Upper lobe of left lung (tissue), 6 donors: ENCODE measurements around the gene SPRED3. TPM values are rescaled to one million over a fixed set of nuclear protein-coding genes. Genes with fewer than 3 reads are reported as not detected.

Experiments used
- ATAC-seq, 2 donors: fragments of 200-7000 bp; cut with Tn5 transposase; one replicate each; pipeline ENCODE4 v1.9.1; 2022; ENCODE audit warnings: mild to moderate bottlenecking in 2 of 2, moderate library complexity in 2 of 2; ENCODE audit not compliant: low FRiP score in 2 of 2
- DNase-seq, 2 donors: peaks; one replicate each; pipeline ENCODE4 v3.0.0-alpha.2; 2019 to 2020
- H3K27ac ChIP-seq, 4 donors: fragments of 200-600 bp; sonication (generic); one replicate each; pipeline ENCODE4 v1.5.1; 2016 to 2019
- H3K27me3 ChIP-seq, 4 donors: fragments of 200-600 bp; sonication (generic); one replicate each; pipeline ENCODE4 v1.5.1; 2017 to 2019
- H3K36me3 ChIP-seq, 4 donors: fragments of 200-600 bp; sonication (generic); one replicate each; pipeline ENCODE4 v1.5.1; 2016 to 2019
- H3K4me1 ChIP-seq, 4 donors: fragments of 200-600 bp; sonication (generic); one replicate each; pipeline ENCODE4 v1.5.1; 2018 to 2019
- H3K4me3 ChIP-seq, 4 donors: fragments of 200-600 bp; sonication (generic); one replicate each; pipeline ENCODE4 v1.5.1; 2017 to 2019; ENCODE audit warnings: mild to moderate bottlenecking in 2 of 4, moderate library complexity in 1 of 4
- H3K9me3 ChIP-seq, 4 donors: fragments of 200-600 bp; sonication (generic); one replicate each; pipeline ENCODE4 v1.5.1; 2018 to 2019
- CTCF ChIP-seq, 6 experiments: fragments of 450-650 bp in 4 of 6; fragments of 200-600 bp in 2 of 6; sonication (generic) in 2 of 6; IDR thresholded peaks; one replicate each; pipeline ENCODE4 v1.5.1; 2016 to 2019; ENCODE audit warnings: antibody characterized with exemption in 6 of 6
- EP300 ChIP-seq, 4 donors: sonication (generic); formaldehyde crosslinking; IDR thresholded peaks; one replicate each; pipeline ENCODE4 v1.5.1; 2017; ENCODE audit warnings: antibody characterized with exemption in 4 of 4, control low read depth in 2 of 4
- POLR2A ChIP-seq, 4 donors: fragments of 450-650 bp; IDR thresholded peaks; one replicate each; pipeline ENCODE4 v1.5.1; 2016 to 2017; ENCODE audit warnings: antibody characterized with exemption in 4 of 4, mild to moderate bottlenecking in 2 of 4
- POLR2AphosphoS5 ChIP-seq, 2 donors: sonication (generic); formaldehyde crosslinking; IDR thresholded peaks; one replicate each; pipeline ENCODE4 v1.5.1; 2017; ENCODE audit warnings: antibody characterized with exemption in 2 of 2
- WGBS, 2 donors: methylation state at CpG; one replicate each; pipeline ENCODE4 v1.1.5; 2017 to 2018; 5-methylcytosine and 5-hydroxymethylcytosine counted together
- total RNA-seq, 6 donors: library from RNA; depleted of rRNA in 4 of 6; stranded (reverse); fragments of >200 nt in 4 of 6; gene quantifications; one replicate each; pipeline versions ENCODE4 v1.1.0 to v1.2.1, GENCODE V29; 2016 to 2021
- donor health status: DM: no; HTN: no; CAD: no; lungs with moderate emphysema.
- donor health status: DM: no; HTN: yes; CAD: no; lungs with severe emphysema.

SPRED3 gene
- total RNA-seq, 6 donors from 2014 or later, result 0.11 to 2.1 (median 0.85) TPM

GRCh38 chr19:38448225-38448624 lies 59.7 kb downstream of the SPRED3 start:
- H3K4me3 ChIP-seq, result no peak overlapping the region
- ATAC-seq (no peak), DNase-seq (peak in 1 of 2 donors; percentile 45)
- H3K9me3 ChIP-seq, result no peaks in the 10 kb centered on the region
- H3K4me1 ChIP-seq, result no peaks in the 10 kb centered on the region
- 90% methylated on average over 5 to 9 of the region's 9 CpGs for WGBS, 2 donors
- H3K27ac ChIP-seq, result no peak overlapping the region
- TF ChIP-seq POLR2A (IDR thresholded peaks at IDR 0.05) (no peak), EP300 (IDR thresholded peaks at IDR 0.05) (no peak), POLR2AphosphoS5 (IDR thresholded peaks at IDR 0.05) (no peak), CTCF (IDR thresholded peaks at IDR 0.05) (no peak)
- H3K36me3 ChIP-seq, result no peaks in the 10 kb centered on the region
- no peaks in the 10 kb centered on the region for H3K27me3 ChIP-seq

Other genes with a start within 250 kb of the SPRED3 start
- gene DPF1, start 164.5 kb upstream of the SPRED3 start, total RNA-seq, result under 1 TPM in 2 of 6 donors, not detected in 4; 0.40 to 0.46 TPM
- 100 to 1,000 TPM in 3 of 6 donors, 10 to 100 TPM in 3; 71.2 to 236 (median 96.2) TPM for gene PPP1R14A, start 132.3 kb upstream of the SPRED3 start, total RNA-seq
- 100 to 1,000 TPM; 192 to 583 (median 317) TPM for gene SPINT2, start 124.1 kb upstream of the SPRED3 start, total RNA-seq
- 100 to 1,000 TPM in 4 of 6 donors, 10 to 100 TPM in 2; 65.0 to 251 (median 144) TPM for gene C19orf33, start 84.4 kb upstream of the SPRED3 start, total RNA-seq
- 10 to 100 TPM; 15.3 to 45.8 (median 29.8) TPM for gene YIF1B, start 72.8 kb upstream of the SPRED3 start, total RNA-seq
- gene KCNK6, start 68.9 kb upstream of the SPRED3 start, total RNA-seq, result 10 to 100 TPM in 4 of 6 donors, 1 to 10 TPM in 2; 6.8 to 22.0 (median 12.0) TPM
- gene CATSPERG, start 52.9 kb upstream of the SPRED3 start, total RNA-seq, result 10 to 100 TPM in 3 of 6 donors, 1 to 10 TPM in 3; 4.4 to 48.2 (median 10.5) TPM
- 100 to 1,000 TPM in 4 of 6 donors, 10 to 100 TPM in 2; 66.0 to 213 (median 121) TPM for gene PSMD8, start 14.1 kb upstream of the SPRED3 start, total RNA-seq
- 1 to 10 TPM in 3 of 6 donors, under 1 TPM in 3; 0.44 to 8.4 (median 0.95) TPM for gene GGN, start 663 bp upstream of the SPRED3 start, total RNA-seq
- 10 to 100 TPM; 16.0 to 75.4 (median 24.2) TPM for gene FAM98C, start 14.4 kb downstream of the SPRED3 start, total RNA-seq
- gene RASGRP4, start 37.5 kb downstream of the SPRED3 start, total RNA-seq, result 10 to 100 TPM in 4 of 6 donors, 1 to 10 TPM in 2; 4.4 to 17.5 (median 12.6) TPM
- gene RYR1, start 45.0 kb downstream of the SPRED3 start, total RNA-seq, result 10 to 100 TPM in 1 of 6 donors, 1 to 10 TPM in 5; 1.1 to 22.0 (median 5.5) TPM
- gene MAP4K1, start 229.3 kb downstream of the SPRED3 start, total RNA-seq, result 10 to 100 TPM in 3 of 6 donors, 1 to 10 TPM in 3; 6.2 to 28.3 (median 9.9) TPM
- 100 to 1,000 TPM; 142 to 404 (median 242) TPM for gene EIF3K, start 230.5 kb downstream of the SPRED3 start, total RNA-seq